IPS DF 19.7 (cell line): Measurements from ENCODE around the gene TDRD9.

ENCODE experiments used
- DNase-seq: peaks from one replicate; pipeline ENCODE4 v3.0.0-alpha.2; 2013; ENCODE audit warnings: low read depth, low spot score

The TDRD9 gene

DNA sequence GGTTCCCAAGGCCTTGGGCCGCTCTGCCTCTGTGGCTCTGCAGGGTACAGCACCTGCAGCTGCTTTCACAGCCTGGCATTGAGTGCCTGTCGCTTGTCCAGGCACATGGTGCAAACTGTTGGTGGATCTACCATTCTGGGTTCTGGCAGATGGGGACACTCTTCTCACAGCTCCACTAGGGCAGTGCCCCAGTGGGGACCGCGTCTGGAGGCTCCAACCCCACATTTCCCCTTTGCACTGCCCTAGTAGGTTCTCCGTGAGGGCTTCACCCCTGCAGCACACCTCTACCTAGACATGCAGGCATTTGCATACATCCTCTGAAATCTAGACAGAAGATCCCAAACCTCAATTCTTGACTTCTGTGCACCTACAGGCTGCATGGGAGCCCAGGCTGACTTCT is 138.0 kb downstream of the TDRD9 start:
- DNase-seq, result no peak

DNA sequence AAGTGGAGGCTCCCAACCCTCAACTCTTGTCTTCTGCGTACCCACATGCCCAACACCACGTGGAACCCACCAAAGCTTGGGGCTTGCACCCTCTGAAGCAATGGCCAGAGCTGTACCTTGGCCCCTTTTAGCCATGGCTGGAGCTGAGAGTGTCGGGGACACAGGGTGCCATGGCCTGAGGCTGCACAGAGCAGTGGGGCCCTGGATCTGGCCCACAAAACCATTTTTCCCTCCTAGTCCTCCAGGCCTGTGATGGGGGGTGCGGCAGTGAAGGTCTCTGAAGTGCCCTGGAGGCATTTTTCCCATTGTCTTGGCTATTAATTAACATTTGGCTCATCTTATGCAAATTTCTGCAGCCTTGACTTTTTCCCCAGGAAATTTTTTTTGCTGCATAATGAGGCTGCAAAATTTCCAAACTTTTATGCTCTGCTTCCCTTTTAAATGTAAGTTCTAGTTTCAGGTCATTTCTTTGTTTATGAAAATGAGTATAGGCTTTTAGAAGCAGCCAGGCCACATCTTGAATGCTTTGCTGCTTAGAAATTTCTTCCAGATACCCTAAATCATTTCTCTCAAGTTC is 138.6 kb downstream of the TDRD9 start:
- DNase-seq, result no peak

DNA sequence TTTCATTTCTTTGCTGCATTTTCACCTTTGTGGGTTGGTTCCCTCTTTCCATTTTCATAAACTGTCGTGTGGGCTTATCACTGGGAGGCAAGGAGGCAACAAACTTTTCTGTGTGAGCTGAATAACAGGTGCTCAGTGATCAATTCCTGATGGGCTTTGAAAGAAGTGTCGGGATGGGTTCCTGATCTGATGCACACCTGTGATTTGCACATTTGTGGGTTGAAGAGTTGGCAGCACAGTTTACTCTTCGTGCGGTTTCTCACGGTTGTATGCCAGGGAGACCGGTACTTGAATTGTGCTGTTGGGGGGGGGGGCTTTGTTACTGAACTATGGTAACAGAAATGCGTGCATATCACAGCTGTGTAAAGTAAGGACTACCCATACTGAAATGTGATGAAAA is 141.3 kb downstream of the TDRD9 start:
- DNase-seq, result no peak

DNA sequence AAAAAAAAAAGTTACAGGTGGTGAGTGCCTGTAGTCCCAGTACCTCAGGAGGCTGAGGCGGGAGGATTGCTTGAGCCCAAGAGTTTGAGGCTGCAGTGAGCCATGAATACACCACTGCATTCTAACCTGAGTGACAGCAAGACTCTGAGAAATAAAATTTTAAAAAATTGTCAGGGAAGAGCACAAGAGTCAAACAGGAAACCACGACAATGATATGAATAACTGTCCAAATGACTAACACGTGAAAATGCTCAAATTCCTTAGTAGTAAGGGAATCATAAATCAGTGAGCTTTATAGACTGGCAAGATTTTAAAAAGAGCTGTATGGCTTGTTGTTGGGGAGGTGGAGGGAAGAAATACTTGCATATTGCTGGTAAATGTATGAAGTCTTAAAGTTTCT is 144.3 kb downstream of the TDRD9 start:
- DNase-seq, result no peak

DNA sequence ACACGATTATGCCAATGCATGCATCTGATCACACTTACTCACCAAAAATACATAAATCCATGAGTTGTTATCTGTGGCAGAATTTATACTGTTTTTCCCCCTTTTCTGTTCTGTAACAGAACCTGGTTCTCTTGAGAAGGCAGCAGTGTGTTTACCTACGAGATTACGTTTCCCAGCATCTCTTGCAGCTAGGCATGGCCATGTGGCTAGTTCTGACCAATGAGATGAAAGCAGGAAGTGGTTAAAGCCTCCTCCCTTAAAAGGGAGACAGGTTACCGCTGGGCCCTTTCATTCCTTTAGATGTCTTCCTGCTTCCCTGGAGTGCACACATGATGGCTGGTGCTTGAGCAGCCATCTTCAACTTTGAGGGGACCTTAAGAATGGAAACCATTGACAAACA is 145.5 kb downstream of the TDRD9 start:
- DNase-seq, result no peak

DNA sequence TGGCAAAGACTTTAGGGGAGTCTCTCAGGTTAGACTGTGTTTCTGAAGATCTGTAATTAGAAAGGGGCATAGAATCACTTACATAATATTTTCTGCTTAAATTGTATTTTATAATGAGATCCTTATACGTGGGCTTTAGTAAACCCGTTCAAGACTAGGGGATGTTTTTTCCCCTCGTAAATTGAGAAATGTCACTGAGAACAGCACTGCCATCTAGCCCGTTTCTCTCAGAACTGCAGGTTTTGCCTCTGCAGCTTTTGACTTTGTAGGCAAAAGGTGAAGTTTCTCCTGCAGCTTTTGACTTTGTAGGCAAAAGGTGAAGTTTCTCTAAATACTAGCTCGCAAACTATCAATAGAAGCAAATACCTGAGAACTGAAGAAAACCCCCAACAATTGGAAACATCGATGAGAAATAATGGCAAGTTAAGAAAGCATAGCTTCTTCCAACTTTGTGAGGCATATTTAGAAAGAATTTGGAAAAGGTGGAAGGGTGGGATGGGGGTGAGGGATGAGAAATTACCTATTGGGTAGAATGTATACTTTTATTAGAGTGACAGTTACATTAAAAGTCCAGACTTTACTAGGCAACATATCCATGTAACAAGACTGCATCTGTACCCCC is 147.4 kb downstream of the TDRD9 start:
- DNase-seq, result no peak

DNA sequence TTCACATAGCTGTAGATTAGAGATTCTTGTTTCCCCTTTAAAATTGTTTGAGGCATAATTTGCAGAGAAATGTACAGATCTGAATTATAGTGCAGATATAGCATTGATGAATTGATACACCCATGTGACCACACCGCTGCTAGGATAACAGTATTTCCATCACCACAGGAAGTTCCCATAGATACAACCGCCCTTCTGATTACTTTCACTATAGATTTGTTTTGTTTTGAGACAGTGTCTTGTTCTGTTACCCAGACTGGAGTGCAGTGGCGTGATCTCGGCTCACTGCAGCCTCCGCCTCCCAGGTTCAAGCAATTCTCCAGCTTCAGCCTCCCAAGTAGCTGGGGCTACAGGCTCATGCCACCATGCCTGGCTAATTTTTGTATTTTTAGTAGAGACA is 148.5 kb downstream of the TDRD9 start:
- no peak for DNase-seq

DNA sequence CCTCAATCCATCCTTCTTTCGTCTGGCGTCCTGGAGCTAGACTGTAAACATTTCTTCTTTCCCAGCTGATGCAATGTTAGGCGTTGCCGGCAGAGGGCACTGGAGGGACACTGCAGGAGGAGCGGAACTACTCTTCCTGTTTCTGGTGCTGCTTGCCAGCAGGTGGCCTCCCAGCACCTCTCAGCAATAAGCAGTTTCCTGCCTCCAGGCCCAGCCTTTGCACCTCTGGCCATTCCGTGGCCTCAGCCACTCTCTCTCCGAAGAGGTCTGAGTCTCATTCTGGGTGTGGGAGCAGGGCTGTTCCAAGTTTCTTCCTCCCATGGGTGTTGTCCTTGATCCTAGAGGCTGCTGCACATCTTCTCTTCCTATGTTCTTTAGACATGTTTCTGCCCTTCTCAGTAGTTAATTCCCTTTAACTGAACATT is 149.8 kb downstream of the TDRD9 start:
- DNase-seq, result peak; percentile 77

DNA sequence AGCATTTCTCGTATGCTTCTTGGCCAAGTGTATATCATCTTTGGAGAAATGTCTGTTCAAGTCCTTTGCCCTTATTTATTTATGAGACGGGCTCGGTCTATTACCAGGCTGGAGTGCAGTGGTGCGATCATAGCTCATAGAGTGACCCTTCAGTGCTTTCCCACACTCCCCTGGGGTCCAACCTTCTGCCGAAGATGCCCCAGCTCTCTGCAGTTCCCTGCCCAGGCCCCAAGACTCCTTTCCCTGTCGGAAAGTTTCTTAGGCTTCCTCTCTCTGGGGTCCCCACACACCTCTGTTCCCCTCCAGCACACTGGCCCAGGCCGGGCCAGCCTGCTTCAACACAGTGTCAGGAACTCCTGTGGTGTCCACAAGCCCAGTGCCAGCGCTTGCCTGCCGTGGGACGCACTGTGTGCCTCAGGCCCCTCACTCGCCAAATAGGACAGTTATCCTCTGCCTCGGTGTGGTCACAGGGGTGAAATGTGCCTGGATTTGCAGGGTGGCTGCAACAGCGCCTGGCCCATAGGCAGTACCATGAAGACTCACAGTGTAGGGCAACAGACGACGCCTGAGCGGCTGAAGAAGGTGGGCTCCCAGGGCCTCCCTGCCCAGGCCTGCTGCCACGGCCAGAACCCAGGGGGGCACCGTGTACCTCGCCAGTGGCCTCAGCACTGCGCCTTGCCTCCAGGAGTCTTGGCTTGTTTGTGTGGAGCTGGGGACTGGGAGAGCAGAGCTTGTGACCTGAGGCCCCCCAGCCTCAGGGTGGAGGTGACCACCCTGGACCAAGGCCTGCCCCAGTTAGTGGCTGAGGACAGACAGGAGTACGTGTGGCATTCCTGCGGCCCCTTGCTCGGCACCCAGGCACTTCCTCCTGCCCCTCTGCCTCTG is 152.4 kb downstream of the TDRD9 start:
- DNase-seq, result no peak

DNA sequence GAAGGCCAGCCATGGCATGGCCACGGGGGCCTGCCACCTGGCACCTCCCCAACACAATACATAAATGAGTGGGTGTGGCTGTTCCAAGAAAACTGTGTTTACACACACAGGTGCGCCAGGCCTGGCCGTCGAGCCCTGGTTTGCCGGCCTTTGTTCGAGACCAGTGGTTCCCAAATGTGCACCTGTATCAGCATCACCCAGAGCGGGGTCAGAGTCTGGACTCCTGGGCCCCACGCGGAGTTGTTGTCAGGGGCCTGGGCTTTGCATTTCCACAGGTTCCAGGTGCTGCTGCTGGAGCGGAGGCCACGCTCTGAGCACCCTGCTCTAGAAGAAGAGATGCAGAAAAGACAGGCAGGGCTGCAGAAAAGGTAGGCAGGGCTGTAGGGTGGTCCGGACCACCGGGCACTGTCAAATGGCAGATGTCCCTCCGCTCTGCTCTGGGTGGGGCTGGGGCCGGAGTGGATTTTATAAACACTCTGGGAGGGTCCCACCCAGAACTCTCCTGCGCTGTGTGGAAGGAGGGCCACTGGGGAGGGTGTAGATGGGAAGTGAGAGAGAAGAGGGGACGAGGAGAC is 153.1 kb downstream of the TDRD9 start:
- no peak for DNase-seq

DNA sequence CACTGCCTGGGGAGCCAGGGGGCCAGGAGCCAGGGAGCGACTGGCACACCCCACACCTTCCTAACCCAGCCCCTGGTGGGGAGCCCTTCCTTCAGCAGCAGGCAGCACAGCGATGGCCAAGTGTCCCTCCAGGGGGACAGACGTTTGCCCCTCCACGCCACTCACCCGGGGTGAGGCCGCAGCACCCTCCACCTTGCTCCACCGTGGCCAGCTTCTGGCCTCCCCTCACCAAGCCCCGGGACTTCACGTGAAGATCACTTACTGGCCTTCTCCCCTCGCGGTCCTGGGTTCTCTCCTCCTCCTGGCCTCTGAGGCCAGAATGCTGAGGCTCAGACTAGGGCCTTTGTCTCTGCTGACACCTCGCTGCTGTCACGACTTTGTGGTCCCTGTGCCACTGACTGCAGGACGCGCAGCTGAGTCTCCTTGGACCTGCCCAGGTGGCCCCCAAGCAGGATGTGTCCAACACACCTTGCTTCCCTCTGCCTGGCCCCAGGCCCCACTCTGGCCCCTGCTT is 153.8 kb downstream of the TDRD9 start:
- DNase-seq, result no peak

DNA sequence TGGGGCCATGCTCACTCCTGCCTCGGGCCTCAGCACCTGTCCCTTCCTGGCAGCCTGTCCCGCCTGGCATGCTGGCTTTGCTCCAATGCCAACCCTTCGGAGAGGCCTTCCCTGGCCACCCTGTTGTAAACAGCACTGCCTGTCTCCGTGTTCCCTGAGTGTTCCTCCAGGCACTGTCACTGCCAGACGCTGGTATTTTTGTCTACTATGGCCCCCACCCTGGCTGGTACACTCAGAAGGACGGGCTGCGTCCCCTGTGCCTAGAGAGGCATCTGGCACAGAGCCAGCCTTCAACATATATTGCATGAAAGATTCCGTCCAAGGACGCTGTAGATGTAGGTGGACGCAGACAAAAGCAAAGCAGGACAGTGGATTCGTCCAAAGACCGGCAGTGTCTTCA is 154.6 kb downstream of the TDRD9 start:
- no peak for DNase-seq

DNA sequence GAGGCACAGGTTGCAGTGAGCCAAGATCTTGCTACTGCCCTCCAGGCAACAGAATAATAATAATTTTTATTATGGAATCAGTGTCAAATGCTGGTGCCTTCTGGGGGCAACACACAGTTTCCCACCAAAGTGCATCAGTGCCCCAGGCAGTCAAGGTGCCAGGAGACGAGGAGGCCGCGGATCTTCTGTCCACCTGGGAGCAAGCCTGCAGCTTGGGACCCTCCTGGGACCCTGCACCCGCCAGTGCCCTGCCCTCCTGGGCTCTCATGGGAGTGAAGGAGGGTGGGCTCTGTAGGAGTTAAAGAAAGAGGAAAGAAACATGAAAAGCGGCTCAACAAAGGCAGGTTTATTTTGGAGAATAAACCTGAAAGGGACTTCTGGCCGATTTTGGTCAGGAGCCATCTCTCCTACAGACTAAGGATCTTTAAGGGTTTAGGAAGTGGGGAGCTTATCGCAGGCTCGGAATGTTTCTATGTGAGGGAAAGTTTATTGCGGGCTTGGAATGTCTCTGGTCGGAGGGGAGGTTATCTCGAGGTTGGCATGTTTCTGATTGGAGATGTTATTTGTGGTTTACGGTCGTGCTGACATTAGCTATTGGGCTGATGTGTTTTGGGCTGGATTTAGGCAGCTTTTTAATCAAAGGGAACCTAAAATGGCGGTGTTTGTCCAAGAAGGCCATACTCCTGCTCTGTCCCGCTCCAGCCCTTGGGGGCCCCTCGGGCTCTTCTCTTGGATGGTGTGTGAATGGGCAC is 156.2 kb downstream of the TDRD9 start:
- no peak for DNase-seq

DNA sequence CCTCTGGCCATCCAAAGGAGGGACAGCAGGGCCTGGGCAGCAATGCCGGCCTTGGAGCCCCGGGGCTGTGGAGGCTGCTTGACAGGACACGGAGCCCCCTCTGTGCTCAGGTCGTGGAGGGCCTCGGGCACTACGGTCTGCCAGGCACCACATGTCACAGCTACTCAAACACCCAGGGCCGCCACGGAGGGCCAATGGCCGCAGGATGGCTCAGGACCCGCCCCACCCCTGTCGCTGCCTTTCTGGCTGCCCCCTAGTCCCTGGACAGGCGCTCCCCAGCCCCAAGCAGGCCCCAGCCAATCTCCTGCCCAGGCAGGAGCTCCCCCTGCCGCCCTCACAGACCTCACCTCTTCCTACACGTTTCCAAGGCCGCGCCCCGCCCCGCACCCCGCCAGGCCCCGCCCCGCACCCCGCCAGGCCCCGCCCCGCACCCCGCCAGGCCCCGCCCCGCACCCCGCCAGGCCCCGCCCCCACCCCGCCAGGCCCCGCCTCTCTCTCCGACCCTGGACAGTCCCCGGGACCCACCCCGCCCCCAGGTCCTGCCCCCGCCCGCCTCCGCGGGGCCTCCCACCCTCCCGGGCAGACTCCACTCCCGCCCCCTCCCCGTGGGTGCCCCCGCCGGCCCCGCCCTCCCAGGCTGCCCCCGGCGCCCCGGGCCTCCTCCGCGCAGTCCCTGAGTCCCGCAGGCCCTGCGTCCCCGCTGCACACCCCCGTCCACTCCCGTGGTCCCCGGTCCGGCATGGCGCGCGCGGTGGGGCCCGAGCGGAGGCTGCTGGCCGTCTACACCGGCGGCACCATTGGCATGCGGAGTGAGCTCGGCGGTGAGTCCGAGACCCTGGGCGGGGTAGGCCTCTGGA is 157.0 kb downstream of the TDRD9 start, which contains the start of gene ASPG:
Gene ASPG, plus strand, starts transcription at position 669 of the 857 bp plus-strand sequence. Its CDS starts 71 bp downstream, at position 740.
- DNase-seq, result no peak

DNA sequence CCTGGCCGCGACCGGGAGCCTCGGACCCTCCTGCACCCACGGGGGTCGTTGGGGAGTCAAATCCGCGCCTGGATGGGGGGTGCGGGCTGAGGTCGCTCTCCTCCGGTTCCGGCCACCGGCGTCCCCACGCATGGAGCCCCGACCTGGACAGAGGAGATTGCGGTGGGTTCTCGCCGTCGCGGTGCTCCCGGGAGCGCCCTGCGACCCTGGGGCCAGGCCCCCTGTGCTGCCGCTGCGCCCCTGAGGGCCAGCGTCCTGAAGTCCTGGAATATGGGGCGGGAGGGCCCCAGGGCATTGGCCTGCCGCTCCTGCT is 157.6 kb downstream of the TDRD9 start:
- DNase-seq, result no peak

DNA sequence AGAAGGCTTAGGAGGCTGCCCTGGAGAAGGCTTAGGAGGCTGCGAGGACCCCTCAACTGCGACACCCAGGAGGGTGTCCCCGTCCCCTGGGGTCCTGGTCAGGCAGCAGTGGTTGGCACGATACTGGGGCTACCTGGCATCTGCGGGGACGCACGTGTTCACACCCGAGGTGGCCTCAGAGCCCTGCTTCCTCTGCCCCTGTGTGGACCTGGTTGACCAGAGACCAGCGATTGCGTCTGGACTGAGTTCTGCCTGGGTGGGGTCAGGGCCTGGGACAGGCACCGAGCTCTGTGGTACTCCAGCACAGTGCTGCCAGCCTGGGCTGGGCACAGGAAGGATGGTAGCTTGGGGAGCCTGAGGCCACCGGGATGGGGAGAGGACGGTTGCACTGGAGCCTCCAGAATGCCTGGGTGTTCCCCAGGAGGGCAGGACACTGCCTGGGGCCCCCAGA is 158.0 kb downstream of the TDRD9 start:
- no peak for DNase-seq

DNA sequence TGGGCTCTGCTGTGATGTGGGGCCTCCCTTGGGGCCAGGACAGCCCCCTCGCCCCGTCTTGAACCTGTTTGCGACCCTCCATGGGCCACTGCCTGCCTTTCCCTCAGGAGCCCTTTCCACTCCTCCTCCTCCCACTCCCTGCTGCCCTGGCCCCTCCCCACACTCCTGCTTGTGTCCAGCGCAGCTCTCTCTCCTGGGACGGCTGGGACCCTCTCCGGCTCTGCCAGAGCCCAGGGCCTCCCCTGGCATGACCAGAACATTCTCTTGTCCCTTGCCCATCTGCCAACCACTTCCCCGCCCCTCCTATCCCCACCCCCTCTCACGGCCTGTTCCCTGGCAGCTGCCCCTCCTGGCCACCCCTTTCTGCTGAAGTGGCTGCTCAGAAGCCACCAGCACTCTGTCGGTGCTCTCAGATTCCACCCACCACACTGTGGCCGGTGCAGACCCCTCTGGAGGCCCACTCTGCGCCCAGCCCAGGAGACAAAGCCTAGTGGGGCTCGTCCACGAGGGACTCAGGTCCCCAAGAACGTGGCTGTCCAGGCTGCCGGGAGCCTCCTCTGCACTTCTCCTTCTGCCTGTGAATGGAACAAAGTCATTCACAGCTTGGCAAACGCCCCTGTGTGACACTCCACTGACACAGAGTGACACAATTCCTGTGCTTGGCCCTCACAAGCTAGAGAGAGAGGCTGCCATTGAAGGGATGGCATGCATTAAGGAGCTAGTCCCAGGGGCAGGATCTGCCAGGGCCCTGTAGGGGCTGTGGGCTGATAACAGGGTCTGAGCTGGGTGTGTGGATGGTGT is 158.6 kb downstream of the TDRD9 start:
- DNase-seq, result no peak

DNA sequence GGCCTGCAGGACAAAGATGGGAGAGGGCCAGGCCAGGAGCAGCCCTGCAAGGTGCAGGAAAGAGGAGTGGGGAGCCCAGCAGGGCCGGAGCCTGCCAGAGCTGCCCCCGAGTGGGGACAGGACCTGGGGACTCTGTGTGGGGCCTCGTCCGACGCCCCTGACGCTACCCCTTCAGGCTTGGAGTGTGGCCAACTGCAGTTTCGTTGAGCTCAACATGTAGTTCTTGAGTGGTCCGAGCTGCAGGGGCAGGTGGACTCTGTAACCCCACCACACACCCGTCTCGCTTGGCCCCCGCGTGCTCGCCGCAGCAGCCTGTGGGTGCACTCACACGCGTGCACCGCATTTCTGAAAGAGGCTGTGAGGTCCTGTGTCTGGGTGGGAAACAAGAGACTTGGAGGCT is 159.2 kb downstream of the TDRD9 start:
- DNase-seq, result no peak

DNA sequence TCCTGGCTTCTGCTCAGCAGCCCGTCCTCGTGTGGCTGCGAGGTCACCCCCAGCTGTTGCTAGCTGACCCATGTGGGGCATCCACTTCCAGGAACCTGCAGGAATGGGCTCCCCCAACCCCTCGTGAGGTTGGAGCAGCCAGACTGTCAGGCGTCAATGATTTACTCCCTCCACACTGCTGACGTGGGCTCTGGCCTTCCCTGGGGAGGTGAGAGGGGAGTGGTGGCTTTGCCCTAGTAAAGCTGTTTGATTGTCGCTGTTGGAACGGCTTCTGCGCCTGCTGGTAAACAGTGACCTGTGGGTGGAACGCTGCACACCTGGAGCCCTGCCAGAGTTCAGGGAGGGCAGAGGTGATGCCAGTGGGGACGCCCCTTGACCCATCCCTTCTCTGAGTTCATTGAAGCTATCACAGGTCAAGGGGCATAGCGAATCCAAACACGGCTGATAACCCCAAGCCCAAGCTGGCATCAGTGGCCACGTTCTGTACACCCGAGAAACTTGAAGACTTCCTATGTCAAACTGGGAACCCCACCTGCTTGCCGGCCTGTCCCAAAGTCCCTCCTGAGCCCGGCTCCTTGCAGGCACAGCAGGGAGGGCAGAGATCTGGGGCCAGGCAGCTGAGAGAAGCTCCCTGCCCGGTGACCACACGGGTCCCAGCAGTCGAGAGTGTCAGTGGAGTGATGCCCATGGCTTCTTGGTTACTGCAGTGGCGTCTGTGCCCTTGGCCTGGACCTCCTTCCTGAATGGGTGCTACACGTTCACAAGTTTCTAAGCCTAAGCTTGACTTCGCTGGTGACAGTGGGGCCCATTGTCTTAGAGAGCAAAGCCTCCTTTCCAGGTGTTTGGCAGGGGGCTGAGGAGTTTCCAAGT is 160.0 kb downstream of the TDRD9 start:
- DNase-seq, result no peak
